HG03064 (cell line): ENCODE measurements around the gene GPC6.

Experiments
- ATAC-seq: cut with Tn5 transposase; IDR thresholded peaks from one replicate; pipeline ENCODE4 v1.9.1; 2021; ENCODE audit warnings: low read depth; ENCODE audit not compliant: unreplicated experiment

GPC6 gene

GRCh38 chr13:94122300-94122915 is 895.8 kb downstream of the GPC6 start:
- no peak for ATAC-seq

- ATAC-seq: no peak
These were observed 897.0 kb downstream of the GPC6 start for GRCh38 chr13:94123557-94123956.

DNA sequence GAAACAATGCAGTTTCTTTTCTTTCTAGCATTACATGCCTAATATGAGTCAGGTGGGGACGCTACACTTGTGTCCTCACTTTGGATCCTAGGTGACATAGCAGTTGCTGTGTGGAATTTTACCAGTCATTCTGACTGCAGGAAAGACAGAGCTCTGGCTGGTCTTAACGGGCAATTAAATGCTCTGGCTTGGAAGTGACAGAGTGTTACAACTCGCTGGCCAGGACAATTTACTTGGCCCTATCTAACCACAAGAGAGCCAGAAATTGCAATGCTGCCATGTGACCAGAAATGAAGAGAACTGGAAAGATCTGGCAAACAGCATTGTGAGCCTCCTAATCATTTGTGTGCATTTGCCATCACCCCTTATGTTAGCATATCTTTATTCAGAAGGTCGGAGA is 901.8 kb downstream of the GPC6 start:
- no peak for ATAC-seq

DNA sequence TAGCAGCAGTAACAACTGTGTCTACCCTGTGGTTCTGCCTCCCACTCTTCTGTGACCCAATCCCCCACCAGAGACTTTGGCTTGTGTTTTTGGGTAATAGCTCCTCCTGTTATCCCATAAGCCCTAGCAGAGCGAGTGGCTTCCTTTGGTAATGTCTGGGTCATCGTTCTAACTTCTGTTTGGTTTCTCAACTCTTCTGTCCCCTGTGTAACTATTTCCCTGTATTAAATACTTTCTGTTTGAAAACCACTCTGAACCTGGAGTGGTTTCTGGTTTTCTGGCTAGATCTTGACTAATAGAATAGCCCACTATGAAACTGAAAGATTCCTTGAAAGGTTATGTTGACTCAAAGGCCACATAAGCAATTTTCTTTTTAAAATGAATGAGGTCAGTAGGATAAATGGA is 902.9 kb downstream of the GPC6 start:
- ATAC-seq: no peak

DNA sequence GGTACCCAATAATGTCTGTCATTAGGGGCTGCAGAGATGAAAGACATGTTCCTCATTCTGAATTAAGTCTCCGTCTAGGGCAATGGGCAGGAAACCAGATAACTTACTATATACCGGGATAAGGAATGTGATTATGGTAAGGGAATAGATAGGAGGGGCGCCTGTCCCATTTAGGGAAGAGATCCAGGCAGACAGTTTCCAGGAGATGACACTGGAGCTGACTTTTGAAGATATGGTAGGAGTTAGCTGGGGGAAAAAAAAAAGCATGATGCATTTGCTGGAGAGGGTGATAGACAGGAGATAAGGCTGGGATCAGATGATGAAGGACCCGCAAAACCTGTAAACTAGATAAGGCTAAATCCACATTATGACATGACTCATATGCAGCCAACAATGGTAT is 912.2 kb downstream of the GPC6 start:
- ATAC-seq: no peak

GRCh38 chr13:94139393-94139995 is 912.9 kb downstream of the GPC6 start:
- no peak for ATAC-seq

DNA sequence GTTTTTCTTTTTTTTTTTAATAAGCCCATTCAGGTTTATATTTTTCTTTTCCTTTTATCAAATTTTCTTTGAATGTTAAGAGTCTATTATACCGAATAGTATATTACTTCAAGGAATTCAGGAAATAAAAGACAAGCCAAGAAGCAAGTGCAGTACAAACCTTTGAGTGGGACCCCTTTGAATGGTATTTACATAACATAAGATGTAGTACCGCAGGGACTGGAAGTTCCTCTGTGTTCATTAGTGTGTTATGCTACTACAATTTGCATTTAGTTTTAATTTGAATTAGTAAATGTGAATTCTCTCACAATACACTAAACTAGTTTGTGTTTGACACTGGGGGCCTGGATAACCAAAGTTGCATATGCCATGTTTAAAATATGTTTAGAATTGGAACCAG is 913.4 kb downstream of the GPC6 start:
- ATAC-seq: no peak

GRCh38 chr13:94140511-94140910 is 913.9 kb downstream of the GPC6 start:
- ATAC-seq: no peak

- no peak for ATAC-seq
These were observed 917.2 kb downstream of the GPC6 start for GRCh38 chr13:94143624-94144350.

DNA sequence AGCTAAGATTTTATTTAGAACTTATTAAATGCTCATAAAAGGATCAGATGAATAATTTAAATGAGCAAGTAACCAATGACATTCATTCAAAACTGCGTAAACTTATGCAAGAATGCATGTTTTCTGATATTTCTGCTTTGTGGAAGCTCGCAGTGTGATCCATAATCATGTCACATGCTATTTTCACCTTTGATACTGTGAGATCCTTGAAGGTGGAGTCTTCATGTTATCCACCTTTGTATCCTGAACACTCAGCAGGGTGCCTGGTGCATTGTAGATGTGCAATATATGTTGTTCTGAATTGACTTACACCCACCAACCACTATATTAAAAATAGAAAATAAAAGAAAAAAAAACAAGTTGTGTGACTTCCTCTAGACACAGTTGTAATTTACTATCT is 919.4 kb downstream of the GPC6 start:
- no peak for ATAC-seq

GRCh38 chr13:94153586-94153985 is 927.0 kb downstream of the GPC6 start:
- no peak for ATAC-seq

DNA sequence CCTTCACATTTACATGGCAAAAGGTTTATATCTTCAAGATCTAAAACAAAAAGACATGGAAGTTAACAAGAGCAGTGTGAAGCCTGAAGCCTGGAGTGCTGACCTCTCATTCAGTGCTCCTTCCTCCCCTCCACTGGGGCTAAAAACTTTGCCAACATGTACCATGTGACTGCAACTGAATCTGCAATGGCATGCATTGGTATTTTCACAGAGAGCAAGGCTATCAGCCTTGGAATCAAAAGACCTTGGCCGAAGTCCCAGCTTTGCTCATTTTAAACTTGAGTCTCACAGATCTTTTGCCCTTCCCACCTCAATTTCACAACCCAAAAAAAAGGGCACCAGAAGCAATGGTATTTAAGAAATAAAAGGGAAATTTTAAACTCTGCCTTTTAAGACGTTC is 927.8 kb downstream of the GPC6 start:
- ATAC-seq: no peak

- no peak for ATAC-seq
These were observed 931.2 kb downstream of the GPC6 start for GRCh38 chr13:94157705-94158218.

DNA sequence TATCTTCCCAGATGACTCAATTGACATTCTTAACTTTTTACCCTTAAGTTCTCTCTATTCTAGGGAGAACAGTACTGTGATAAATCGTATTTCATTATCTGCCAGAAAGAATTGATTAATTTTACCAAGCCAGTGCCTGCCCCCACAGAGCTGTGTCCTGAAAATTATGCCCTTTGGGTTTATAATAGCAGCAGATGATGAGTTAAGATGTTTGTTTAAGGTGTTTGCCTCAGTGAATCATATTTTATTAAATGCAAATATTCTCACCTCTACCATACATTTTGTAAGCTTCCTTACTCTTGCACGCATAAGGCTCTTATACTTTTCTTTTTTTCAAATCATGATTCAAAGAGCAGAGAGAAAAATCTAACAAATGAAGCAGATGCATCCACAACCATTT is 934.3 kb downstream of the GPC6 start:
- ATAC-seq: no peak

DNA sequence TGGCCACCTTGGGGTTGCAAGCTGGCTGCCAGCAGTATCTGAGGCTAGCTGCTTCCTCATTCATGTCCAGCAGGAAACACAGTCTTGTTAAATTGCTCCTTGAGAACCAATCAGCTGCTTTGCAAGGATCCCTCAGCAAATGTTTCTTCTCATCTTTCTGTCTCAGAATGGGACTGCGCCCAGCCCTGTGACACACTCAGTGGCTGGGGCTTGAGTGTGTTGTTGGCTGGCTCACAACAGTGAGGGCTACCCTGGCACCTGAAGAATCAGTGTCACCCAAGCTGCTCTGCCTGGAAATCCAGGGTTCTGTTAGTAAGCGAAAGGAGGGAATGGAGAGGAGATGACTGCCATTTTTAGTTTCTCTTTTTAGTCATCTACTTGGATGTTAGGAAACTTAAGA is 935.7 kb downstream of the GPC6 start:
- no peak for ATAC-seq

DNA sequence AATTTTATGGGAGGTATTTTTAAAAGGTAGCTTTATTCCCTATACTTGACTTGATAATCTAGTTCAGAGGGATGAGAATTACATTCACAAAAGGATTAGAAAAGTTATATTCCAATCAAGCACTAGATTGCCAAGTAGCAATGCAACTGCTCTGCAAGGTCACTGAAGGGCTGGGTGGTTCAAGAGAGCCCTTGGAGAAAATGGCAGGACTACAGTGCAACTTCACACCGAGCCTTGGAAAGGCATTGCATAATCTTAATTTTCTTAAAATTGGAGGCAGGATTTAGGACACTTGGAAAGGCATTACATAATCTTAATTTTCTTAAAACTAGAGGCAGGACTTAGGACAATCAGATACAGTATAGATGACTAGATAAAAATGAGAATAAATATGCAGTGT is 936.9 kb downstream of the GPC6 start:
- ATAC-seq: no peak

GRCh38 chr13:94168783-94169453 is 942.3 kb downstream of the GPC6 start:
- ATAC-seq: no peak

- ATAC-seq: no peak
These were observed 943.0 kb downstream of the GPC6 start for GRCh38 chr13:94169454-94170144.

GRCh38 chr13:94170145-94170571 is 943.6 kb downstream of the GPC6 start:
- ATAC-seq: no peak

DNA sequence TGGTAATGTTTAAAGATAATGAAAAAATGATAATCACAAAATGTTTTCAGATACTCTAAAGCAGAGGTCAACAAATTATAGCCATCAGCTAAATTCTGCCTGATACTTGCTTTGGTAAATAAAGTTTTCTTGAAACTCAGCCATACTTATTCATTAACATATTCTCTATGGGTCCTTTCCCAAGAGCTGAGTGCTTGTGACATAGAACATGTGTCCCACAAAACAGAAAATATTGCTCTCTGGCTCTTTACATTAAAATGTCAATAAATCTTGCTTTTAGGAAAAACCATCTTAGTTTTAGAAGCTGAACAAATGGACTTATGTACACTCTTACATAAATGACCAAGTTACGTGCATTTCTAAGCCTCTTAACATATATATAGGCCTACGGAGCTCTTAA is 945.8 kb downstream of the GPC6 start:
- no peak for ATAC-seq
